Endothelial cell of hepatic sinusoid (primary cell): Measurements from ENCODE around the gene VPS51.
"Not testable (repeated sequence)": the region's sequence is repeated elsewhere in the genome, so short reads cannot be mapped to it uniquely, and the experiment has no call there.

Source experiments
- in situ Hi-C: cut with HindIII; loops from 2 replicates; pipeline ENCODE4 v1.10.0; 2017; ENCODE audit warnings: low sequenced_read_pairs

Gene VPS51

GRCh38 chr11:65132238-65132987, 36.4 kb downstream of the VPS51 start:
- in situ Hi-C loops, result no loop called here

- in situ Hi-C loops, result no loop called here
Observed at GRCh38 chr11:65132988-65133700, 37.1 kb downstream of the VPS51 start.

- in situ Hi-C loops, result no loop called here
Observed at GRCh38 chr11:65133724-65134123, 37.7 kb downstream of the VPS51 start.

- in situ Hi-C loops, result no loop called here
Observed at GRCh38 chr11:65134240-65134951, 38.4 kb downstream of the VPS51 start, which contains the start of gene SYVN1. TSS of gene SYVN1 (minus strand) at chr11:65134519. CDS start at chr11:65133601, 918 bp downstream.

GRCh38 chr11:65134952-65135632, 39.1 kb downstream of the VPS51 start:
- in situ Hi-C loops, result loop anchor here (5.0 kb wide), 1 partner anchor 57 kb away; no protein-coding TSS in a partner anchor

- in situ Hi-C loops, result loop anchor here (5.0 kb wide), 1 partner anchor 57 kb away; no protein-coding TSS in a partner anchor
Observed at GRCh38 chr11:65135633-65136145, 39.7 kb downstream of the VPS51 start.

- in situ Hi-C loops, result loop anchor here (5.0 kb wide), 1 partner anchor 56 kb away; no protein-coding TSS in a partner anchor
Observed at GRCh38 chr11:65136515-65137096, 40.6 kb downstream of the VPS51 start.

GRCh38 chr11:65141896-65142494, 46.0 kb downstream of the VPS51 start:
- in situ Hi-C loops, result no loop called here

- in situ Hi-C loops, result no loop called here
Observed at GRCh38 chr11:65147352-65148075, 51.5 kb downstream of the VPS51 start.

GRCh38 chr11:65148657-65149056, 52.6 kb downstream of the VPS51 start:
- in situ Hi-C loops, result no loop called here

GRCh38 chr11:65150131-65150508, 54.1 kb downstream of the VPS51 start:
- in situ Hi-C loops, result not testable (repeated sequence)

GRCh38 chr11:65150509-65151299, 54.7 kb downstream of the VPS51 start:
- in situ Hi-C loops, result no loop called here

GRCh38 chr11:65151331-65151899, 55.4 kb downstream of the VPS51 start:
- in situ Hi-C loops, result no loop called here

- in situ Hi-C loops, result no loop called here
Observed at GRCh38 chr11:65152122-65152521, 56.1 kb downstream of the VPS51 start.

GRCh38 chr11:65156256-65156655, 60.2 kb downstream of the VPS51 start:
- in situ Hi-C loops, result no loop called here

- in situ Hi-C loops, result no loop called here
Observed at GRCh38 chr11:65156926-65157325, 60.9 kb downstream of the VPS51 start.

- in situ Hi-C loops, result no loop called here
Observed at GRCh38 chr11:65157336-65157735, 61.3 kb downstream of the VPS51 start.

GRCh38 chr11:65159012-65159411, 63.0 kb downstream of the VPS51 start:
- in situ Hi-C loops, result no loop called here
